Activated CD8-positive, alpha-beta memory T cell treated with anti-CD3 and anti-CD28 coated beads for 24 hours (primary cell): ENCODE data around the gene MAP2K3.

Experiments used
- DNase-seq: peaks from one replicate; pipeline ENCODE4 v3.0.0-alpha.2; 2020

Gene MAP2K3

DNA sequence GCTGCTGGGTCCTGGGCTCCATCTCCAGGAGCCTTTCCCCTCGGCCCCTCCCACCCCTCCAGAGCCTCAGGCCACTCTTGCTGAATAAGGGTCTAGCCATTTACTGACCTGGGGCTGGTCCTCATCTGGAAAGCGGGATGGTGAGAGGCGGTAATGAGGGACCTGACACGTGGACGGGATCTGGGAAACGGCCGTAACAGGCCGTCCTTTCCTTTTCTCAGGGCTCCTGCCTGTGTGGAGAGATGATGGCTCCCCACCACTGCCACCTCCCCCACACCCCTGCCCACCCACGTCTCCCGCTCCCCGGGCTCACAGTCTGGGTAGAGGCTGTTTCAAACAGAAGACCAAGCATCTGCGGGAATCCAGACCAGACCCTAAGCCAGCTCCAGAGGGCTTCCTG is 71.1 kb downstream of the MAP2K3 start:
- DNase-seq = no peak

- DNase-seq = no peak
These were observed 72.1 kb downstream of the MAP2K3 start for GRCh38 chr17:21356537-21357127.

GRCh38 chr17:21357281-21357680 is 72.8 kb downstream of the MAP2K3 start:
- no peak for DNase-seq

GRCh38 chr17:21357696-21358656 is 73.5 kb downstream of the MAP2K3 start:
- DNase-seq = no peak

- DNase-seq = no peak
These were observed 74.4 kb downstream of the MAP2K3 start for GRCh38 chr17:21358682-21359482.

GRCh38 chr17:21359483-21359840 is 75.0 kb downstream of the MAP2K3 start:
- DNase-seq = no peak

DNA sequence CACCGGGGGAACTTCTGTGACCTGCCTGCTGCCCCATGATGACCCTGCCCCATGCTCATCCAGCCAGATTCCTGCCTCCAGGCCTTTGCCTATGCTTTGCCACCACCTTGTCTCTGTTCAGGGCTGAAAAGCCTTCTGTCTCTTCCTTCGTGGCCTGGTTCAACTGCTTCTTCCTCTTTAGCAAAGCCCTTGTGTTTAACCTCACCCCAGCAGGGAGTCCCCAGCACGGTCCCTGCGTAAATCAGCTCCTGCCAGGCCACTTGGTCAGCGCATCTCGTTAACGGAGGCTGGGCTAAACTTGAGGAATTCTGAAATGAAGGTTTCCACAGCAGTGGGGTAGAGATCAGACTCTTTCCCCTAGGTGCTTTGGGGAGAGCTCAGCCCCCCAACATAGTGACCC is 75.5 kb downstream of the MAP2K3 start:
- no peak for DNase-seq

- no peak for DNase-seq
These were observed 76.7 kb downstream of the MAP2K3 start for GRCh38 chr17:21361020-21361809.

DNA sequence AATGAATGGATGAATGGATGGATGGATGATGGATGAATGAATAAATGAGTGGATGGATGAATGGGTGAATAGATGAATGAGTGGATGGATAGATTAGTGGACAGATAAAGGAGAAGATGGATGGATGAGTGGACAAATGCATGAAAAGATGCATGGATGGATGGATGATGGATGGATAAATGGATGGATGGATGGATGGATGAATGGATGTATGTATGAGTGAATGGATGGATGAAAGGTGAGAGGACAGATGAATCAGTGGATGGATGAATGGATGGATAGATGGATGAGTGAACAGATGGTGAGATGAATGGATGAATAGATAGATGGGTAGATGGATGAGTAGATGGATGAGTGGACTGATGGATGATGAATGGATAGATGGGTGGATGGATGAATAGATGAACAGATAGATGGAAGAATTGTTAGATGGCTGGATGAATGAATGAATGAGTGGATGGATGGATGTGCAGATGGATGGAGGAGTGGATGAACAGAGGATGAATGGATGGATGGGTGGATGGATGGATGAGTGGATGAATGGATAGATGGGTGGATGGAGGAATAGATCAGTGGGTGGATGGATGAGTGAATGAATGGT is 77.9 kb downstream of the MAP2K3 start:
- DNase-seq = no peak

- DNase-seq = no peak
These were observed 79.5 kb downstream of the MAP2K3 start for GRCh38 chr17:21363776-21364642.
